ENCODE data around the gene BMPR1B.
A peak's percentile ranks its signal among the peaks of the same experiment; 100 is the strongest.
"Not testable (repeated sequence)": the region's sequence is repeated elsewhere in the genome, so short reads cannot be mapped to it uniquely, and the experiment has no call there.

BMPR1B gene

DNA sequence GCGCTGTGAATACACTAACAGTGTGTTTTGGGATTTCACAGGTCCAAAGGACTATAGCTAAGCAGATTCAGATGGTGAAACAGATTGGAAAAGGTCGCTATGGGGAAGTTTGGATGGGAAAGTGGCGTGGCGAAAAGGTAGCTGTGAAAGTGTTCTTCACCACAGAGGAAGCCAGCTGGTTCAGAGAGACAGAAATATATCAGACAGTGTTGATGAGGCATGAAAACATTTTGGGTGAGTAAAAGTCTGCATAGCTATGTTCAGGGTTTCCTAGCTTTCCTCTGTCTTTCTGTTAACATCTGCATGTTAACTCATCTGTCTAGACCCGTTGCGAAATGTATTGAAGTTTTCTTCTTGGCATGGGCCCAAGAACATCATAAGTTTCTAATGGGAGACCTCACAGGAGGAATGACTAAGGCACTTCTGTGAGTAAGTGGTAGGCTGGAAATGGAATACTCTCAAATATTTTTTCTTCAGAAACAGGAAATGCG, 372.1 kb downstream of the BMPR1B start:
- Mint-ChIP-seq H3K4me3 (no peak overlapping the region), H3K36me3 (ENCODE audit: low read depth) (peaks cover 17% of the 10 kb centered on the region), H3K27ac (no peak overlapping the region), H3K4me1 (peaks cover 8% of the 10 kb centered on the region), H3K9me3 (peaks cover 13% of the 10 kb centered on the region), H3K27me3 (ENCODE audit: low read depth, poor library complexity) (peaks cover 7% of the 10 kb centered on the region)
- no peak for DNase-seq
- TF ChIP-seq, protein P1, sequence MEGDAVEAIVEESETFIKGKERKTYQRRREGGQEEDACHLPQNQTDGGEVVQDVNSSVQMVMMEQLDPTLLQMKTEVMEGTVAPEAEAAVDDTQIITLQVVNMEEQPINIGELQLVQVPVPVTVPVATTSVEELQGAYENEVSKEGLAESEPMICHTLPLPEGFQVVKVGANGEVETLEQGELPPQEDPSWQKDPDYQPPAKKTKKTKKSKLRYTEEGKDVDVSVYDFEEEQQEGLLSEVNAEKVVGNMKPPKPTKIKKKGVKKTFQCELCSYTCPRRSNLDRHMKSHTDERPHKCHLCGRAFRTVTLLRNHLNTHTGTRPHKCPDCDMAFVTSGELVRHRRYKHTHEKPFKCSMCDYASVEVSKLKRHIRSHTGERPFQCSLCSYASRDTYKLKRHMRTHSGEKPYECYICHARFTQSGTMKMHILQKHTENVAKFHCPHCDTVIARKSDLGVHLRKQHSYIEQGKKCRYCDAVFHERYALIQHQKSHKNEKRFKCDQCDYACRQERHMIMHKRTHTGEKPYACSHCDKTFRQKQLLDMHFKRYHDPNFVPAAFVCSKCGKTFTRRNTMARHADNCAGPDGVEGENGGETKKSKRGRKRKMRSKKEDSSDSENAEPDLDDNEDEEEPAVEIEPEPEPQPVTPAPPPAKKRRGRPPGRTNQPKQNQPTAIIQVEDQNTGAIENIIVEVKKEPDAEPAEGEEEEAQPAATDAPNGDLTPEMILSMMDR (IDR thresholded peaks at IDR 0.05), result no peak

DNA sequence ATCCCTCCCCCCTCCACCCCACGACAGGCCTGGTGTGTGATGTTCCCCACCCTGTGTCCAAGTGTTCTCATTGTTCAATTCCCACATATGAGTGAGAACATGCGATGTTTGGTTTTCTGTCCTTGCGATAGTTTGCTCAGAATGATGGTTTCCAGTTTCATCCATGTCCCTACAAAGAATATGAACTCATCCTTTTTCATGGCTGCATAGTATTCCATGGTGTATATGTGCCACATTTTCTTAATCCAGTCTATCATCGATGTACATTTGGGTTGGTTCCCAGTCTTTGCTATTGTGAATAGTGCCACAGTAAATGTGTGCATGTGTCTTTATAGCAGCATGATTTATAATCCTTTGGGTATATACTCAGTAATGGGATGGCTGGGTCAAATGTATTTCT, 376.3 kb downstream of the BMPR1B start:
- H3K27ac Mint-ChIP-seq, DNase-seq, H3K4me1 Mint-ChIP-seq, H3K4me3 Mint-ChIP-seq: not testable (repeated sequence)
- peaks cover 11% of the 10 kb centered on the region for H3K27me3 Mint-ChIP-seq (ENCODE audit: low read depth, poor library complexity)
- H3K36me3 Mint-ChIP-seq (ENCODE audit: low read depth), result peaks cover 52% of the 10 kb centered on the region
- H3K9me3 Mint-ChIP-seq, result peaks cover 53% of the 10 kb centered on the region

DNA sequence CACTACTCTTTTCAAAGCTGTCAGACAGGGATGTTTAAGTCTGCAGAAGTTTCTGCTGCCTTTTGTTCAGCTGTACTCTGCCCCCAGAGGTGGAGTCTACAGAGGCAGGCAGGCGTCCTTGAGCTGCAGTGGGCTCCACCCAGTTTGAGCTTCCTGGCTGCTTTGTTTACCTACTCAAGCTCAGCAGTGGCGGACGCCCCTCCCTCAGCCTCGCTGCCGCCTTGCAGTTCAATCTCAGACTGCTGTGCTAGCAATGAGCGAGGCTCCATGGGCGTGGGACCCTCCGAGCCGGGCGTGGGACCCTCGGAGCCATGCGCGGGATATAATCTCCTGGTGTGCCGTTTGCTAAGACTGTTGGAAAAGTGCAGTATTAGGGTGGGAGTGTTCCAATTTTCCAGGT, 381.7 kb downstream of the BMPR1B start:
- H3K27ac Mint-ChIP-seq; H3K4me3 Mint-ChIP-seq; DNase-seq; H3K27me3 Mint-ChIP-seq (ENCODE audit: low read depth, poor library complexity): not testable (repeated sequence)
- peaks cover 66% of the 10 kb centered on the region for H3K9me3 Mint-ChIP-seq
- peaks cover 68% of the 10 kb centered on the region for H3K36me3 Mint-ChIP-seq (ENCODE audit: low read depth)
- peaks cover 13% of the 10 kb centered on the region for H3K4me1 Mint-ChIP-seq

DNA sequence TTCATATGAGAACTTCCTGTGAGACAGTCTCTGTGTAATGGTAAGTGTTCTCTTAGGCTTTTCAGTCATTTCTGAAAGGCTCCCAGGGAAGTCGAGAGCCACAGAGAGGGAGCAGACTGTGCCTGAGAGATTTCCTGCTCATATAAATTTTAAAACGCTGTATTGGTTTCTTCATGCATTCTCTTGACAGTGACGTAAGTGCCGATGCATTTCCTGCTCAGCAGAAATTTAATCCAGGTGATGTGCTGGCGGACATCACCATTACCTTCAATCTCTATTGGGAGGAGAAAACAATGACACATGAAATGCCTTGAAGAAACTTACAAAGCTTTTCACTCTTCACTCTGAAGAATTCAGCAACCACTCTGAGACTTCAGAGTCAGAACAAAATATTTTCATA, 383.6 kb downstream of the BMPR1B start:
- Mint-ChIP-seq H3K27me3 (ENCODE audit: low read depth, poor library complexity) (peaks cover 10% of the 10 kb centered on the region), H3K27ac (no peak overlapping the region), H3K36me3 (ENCODE audit: low read depth) (peaks cover 53% of the 10 kb centered on the region), H3K4me3 (no peak overlapping the region), H3K9me3 (peaks cover 46% of the 10 kb centered on the region), H3K4me1 (peaks cover 13% of the 10 kb centered on the region)
- TF ChIP-seq, protein P1 (IDR thresholded peaks at IDR 0.05), result no peak
- no peak for DNase-seq

DNA sequence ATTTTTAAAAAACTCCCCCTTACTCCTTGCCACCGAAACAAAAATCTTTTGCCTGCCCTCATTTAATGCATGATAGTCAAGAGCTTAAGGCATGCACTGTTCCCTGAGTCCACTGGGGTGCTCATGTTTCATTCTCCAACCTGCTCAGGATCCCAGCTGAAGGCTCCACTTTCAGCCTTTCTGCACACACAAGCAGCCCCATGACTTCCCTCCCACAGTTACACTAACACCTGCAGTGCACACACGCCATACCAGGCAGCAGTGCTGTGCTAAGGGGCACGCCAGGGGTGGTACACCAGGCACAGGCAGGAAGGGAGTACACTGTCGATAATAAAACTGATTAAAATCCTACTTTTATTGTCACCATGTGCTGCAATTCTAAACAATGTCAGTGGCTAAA, 385.2 kb downstream of the BMPR1B start:
- no peak overlapping the region for H3K4me3 Mint-ChIP-seq
- peaks cover 5% of the 10 kb centered on the region for H3K27me3 Mint-ChIP-seq (ENCODE audit: low read depth, poor library complexity)
- H3K36me3 Mint-ChIP-seq (ENCODE audit: low read depth), result peaks cover 40% of the 10 kb centered on the region
- TF ChIP-seq, protein P1 (IDR thresholded peaks at IDR 0.05), result peak; percentile 16
- no peak overlapping the region for H3K27ac Mint-ChIP-seq
- peak; percentile 10 for DNase-seq
- peaks cover 32% of the 10 kb centered on the region for H3K9me3 Mint-ChIP-seq
- H3K4me1 Mint-ChIP-seq, result peaks cover 13% of the 10 kb centered on the region

DNA sequence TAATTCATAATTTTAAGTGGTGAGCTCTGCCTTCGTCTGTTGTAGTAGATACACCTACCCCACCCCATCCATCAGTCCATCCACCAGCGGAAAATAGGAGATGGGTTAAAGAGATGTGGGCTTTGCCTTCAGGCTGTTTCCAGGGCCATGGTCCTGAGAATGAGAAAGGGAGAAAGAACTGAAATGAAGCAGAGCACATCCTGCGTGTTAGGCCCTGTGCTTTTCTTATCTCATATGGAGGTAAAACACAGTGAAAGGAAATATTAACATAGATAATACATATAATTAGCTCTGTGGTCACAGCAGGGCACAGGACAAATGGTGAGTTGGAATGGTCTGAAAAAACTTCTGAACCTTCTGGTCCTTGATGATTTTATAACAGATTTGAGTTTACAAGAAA, 393.5 kb downstream of the BMPR1B start:
- TF ChIP-seq, protein P1 (IDR thresholded peaks at IDR 0.05), result no peak

DNA sequence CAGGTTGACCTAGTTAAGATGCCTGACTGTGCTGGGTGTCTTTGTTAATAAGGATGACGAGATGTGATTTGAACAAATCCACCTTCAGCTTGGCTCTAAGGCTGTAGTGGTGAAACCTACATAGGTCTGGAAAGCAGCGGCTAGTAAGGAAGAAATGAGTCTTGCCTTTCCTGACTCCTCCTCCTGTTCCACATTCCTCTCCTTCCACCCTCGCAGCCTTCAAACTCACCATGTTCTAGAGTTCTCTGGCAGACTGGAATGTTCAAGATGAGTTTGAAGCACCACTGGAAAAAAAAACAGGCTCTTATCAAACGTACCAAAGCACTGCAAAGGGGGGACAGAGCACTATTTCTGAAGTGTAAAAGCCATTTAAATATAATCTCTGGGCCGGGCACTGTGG, 395.4 kb downstream of the BMPR1B start:
- Mint-ChIP-seq H3K4me1 (peaks cover 12% of the 10 kb centered on the region), H3K4me3 (no peak overlapping the region), H3K9me3 (no peaks in the 10 kb centered on the region), H3K27me3 (ENCODE audit: low read depth, poor library complexity) (peaks cover 2% of the 10 kb centered on the region), H3K36me3 (ENCODE audit: low read depth) (no peaks in the 10 kb centered on the region), H3K27ac (no peak overlapping the region)
- TF ChIP-seq, protein P1 (IDR thresholded peaks at IDR 0.05), result no peak
- no peak for DNase-seq

More for the DNA sequence above, 393.5 kb downstream of the BMPR1B start:
- Mint-ChIP-seq H3K4me3 (no peak overlapping the region), H3K4me1 (peaks cover 12% of the 10 kb centered on the region), H3K27ac (no peak overlapping the region), H3K9me3 (no peaks in the 10 kb centered on the region), H3K36me3 (ENCODE audit: low read depth) (no peaks in the 10 kb centered on the region), H3K27me3 (ENCODE audit: low read depth, poor library complexity) (peaks cover 2% of the 10 kb centered on the region)
- no peak for DNase-seq

Data from nephron progenitor cell (in vitro differentiated cells).